ENCODE results near the gene SKAP2.

SKAP2 gene

DNA sequence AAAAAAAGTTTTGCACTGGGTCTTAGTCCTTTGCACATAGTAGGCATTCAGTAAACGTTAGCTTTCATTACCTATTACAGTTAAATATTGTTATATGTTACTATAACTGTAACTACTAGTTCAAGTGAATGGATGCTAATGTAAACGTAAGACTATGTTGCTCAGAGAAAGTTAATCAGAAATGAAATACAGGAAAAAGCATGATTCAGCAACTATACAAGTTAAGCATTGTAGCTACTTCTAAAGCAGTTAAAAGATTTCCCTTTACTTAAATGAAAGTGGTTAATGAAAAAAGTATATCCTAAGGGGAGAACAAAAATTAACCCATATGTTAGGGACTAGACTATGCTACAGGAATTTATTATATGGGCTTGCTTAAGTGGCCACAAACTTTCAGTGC, 121.2 kb downstream of the SKAP2 start:
- no peak for DNase-seq

DNA sequence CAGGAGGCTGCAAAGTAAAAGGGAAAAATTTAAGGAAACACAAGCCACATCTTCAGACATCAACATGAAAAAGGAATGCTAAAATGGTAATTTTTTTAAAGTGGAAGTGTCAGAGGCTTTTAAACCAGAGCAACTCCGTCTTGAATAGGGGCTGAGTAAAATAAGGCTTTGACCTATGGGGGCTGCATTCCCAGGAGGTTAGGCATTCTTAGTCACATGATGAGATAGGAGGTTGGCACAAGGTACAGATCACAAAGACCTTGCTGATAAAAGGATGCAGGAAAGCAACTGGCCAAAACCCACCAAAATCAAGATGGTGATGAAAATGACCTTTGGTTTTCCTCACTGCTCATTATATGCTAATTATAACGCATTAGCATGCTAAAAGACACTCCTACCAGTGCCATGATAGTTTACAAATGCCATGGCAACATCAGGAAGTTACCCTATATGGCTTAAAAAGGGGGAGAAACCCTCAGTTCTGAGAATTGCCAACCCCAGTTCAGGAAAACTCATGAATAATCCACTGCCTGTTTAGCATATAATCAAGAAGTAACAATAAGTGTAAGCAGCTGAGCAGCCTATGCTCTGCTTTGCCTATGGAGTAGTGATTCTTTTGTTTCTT, 128.3 kb downstream of the SKAP2 start:
- peak; percentile 47 for DNase-seq

DNA sequence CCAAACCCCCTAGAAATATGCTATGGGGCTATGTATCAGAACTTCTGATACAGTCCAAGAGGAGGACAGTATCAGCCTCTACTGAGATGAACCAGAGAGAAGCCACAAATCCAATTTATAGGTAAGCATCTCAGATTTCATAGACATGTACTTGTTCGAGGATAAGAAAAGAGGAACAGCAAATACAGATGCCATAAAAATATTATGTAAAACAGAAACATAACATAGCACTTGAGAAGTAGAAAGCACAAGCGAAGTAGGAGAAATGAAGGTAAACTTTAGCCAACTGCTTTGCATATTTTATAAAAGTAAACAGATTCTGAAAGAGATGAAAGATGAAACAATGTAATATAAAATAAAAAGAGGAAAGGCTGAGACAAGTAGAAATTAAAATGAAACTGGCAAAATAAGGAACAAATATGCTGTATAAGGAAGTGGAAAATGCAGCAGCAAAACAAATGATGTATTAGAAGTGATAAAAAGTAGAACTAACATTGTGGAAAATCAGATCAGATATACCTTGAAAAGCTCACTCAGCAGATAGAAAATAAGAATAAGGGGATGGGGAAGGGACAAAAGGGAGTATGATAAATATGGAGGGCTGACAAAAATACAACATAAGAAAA, 135.1 kb downstream of the SKAP2 start:
- peak; percentile 37 for DNase-seq

DNA sequence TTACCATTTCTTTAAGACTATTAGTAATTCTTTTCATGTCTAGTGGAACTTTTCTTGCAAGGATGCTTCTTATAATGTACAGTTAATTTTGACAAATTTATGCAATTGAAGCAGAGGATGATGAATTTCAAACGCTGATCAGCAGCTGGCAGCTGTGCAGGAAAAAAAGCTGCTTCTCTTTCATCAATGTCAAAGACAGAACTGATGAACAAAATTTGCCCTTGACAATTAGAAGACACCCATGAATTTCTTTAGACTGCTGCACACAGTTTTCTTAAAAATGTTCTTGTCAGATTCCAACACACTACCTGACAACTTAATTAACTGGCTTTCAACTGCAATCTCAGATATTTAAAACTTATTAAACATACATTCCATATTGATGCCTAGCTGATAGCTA, 138.3 kb downstream of the SKAP2 start:
- DNase-seq, result no peak

DNA sequence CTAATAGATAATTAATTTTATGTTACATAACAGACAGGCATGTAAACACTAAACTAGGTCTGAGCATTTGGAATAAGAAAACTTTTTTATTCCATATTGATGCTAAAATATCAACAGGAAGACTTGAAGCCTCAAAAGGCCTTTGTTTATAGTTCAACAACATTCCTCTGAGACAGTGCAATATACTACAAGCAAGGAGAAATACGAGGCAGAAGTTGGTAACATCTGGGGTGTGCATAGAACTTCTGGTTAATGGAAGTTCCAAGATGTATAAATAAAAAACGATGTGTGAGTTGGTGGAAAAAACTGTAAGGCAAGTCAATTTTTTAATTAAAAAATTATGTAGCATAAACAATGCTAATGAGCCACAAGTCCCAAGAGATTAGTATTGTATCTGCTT, 139.6 kb downstream of the SKAP2 start:
- no peak for DNase-seq

GRCh38 chr7:26723129-26723528, 141.3 kb downstream of the SKAP2 start:
- DNase-seq, result no peak

GRCh38 chr7:26721450-26721849, 142.9 kb downstream of the SKAP2 start:
- DNase-seq, result no peak

GRCh38 chr7:26718063-26718462, 146.3 kb downstream of the SKAP2 start:
- DNase-seq, result no peak

GRCh38 chr7:26714438-26714837, 150.0 kb downstream of the SKAP2 start:
- no peak for DNase-seq

- no peak for DNase-seq
Observed at GRCh38 chr7:26714006-26714405, 150.4 kb downstream of the SKAP2 start.

GRCh38 chr7:26709210-26709990, 155.0 kb downstream of the SKAP2 start:
- peak; percentile 85 for DNase-seq

GRCh38 chr7:26705567-26705966, 158.8 kb downstream of the SKAP2 start:
- DNase-seq, result no peak

GRCh38 chr7:26704786-26705185, 159.6 kb downstream of the SKAP2 start:
- DNase-seq, result no peak

GRCh38 chr7:26704036-26704435, 160.4 kb downstream of the SKAP2 start:
- no peak for DNase-seq

- DNase-seq, result no peak
Observed at GRCh38 chr7:26700893-26701292, 163.5 kb downstream of the SKAP2 start.

- DNase-seq, result no peak
Observed at GRCh38 chr7:26700386-26700785, 164.0 kb downstream of the SKAP2 start.

DNA sequence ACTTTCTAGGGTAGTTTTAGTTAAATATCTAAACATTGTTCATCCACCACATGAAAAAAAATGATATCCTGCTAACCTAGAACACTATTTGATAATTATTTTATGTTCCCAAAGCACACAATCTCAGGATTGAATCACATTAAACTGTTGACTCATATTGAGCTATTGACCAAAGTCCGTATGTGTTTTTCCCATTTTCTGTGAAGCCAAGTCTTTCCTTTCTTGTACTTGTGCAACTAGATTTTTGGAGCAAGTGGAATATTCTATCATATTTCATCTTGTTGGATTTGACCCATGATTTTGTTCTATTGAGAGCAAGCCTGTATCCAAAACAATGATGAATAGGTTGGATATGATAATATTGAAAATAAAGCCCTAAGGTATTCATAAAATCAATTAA, 164.6 kb downstream of the SKAP2 start:
- no peak for DNase-seq

DNA sequence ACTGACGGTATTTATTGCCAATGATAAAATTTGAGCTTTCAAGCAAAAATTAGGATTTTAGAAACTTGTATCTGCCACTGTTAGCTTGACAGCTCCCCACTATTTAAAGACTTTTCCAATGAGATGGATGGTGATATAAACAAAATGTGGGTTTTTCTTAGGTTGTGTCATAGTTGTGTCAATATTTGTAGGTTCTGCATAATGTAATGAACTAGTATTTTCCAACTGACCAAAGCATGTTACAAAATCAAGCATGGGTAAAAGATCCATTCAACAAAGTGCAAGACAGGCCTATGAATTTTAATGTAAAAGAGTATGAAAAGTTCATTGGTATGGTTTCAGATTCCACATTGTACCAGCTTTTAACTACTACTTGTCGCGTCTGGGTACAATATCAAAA, 165.6 kb downstream of the SKAP2 start:
- no peak for DNase-seq

DNA sequence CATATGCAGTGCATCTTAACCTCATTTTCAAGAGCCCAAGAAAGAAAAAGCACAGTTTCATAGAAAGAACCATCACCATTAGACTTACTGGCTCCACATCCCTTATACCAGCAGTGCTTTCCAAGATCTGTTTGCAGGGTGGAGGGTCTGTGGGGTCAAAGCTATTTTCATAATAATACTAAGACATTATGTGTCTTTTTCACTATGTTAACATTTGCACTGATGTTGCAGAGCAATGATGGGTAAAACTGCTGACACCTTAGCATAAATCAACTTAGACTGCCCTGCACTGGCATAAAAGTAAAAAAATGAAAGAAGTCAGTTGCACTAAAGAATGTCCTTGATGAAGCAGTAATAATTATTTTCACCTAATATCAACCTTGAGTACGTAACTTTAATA, 166.2 kb downstream of the SKAP2 start:
- DNase-seq, result no peak

- DNase-seq, result no peak
Observed at GRCh38 chr7:26696978-26697377, 167.4 kb downstream of the SKAP2 start.

GRCh38 chr7:26696161-26696560, 168.2 kb downstream of the SKAP2 start:
- DNase-seq, result no peak

DNA sequence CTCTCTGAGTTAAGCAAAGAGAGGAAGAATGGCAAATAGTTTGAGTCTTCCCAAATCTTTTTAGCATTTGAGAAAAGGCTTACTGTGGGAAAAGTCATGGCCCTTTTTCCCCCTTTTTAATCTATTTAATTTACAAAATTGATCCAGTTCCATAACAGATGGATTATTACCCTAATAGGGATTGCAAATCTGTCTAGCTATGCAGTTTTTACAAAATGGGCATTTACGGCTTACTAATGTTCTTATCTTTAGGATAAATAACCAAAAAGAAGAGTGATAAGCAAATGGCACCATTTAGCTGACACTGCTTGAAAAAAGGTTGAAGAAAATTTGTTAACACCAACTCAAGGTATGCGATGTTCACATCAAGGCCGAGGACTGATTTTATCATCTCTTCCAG, 169.7 kb downstream of the SKAP2 start:
- no peak for DNase-seq

DNA sequence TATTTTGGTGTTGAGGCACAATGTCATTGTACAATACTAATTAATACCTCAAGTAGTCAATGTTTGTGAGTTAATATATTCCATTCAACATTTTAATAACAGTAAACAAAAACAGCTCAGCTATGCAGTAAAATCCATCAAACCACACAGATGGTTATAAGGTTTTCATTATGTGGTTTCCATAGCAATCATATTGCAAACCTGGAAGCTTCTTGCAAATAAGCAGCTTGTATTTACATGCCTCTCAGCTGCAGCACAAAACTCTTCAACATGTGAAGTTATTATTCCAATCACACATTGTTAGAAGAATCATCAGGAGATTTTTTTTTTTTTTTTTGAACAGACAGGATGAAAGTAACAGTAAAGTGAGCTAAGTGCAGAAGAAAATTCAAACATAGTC, 170.2 kb downstream of the SKAP2 start:
- no peak for DNase-seq

GRCh38 chr7:26691886-26692285, 172.5 kb downstream of the SKAP2 start:
- DNase-seq, result no peak
